ENCODE results near the gene HAUS5. TPM values are rescaled to one million over a fixed set of nuclear protein-coding genes. Genes with fewer than 3 reads are reported as not detected.
A peak's percentile ranks its signal among the peaks of the same experiment; 100 is the strongest.

Gene HAUS5
- total RNA-seq, 1 donor from 2014 or later: 5.3 TPM

DNA sequence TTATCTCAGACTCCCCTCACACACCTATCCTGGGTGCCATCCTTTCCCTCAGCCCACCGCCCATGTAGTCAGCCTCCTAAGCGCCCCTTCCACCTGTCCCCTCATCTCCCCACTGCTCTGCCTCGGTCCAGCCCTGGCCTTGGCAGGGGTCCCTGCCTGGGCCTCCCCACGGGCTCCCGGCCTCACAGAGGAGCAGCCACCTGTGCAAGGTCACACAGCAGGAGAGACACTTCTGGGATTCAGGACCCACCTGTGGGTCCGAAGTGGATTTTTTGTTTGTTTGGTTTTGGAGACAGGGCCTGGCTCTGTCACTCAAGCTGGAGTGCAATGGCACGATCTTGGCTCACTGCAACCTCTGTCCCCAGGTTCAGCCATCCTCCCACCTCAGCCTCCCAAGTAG is 53.1 kb downstream of the HAUS5 start:
- Histone ChIP-seq H3K4me2 (ENCODE audit: low read length) (no peak overlapping the region), H3K79me2 (ENCODE audit: insufficient read depth, low read length) (no peaks in the 10 kb centered on the region), H3K36me3 (ENCODE audit: insufficient read depth, low read length) (no peaks in the 10 kb centered on the region), H3K4me1 (ENCODE audit: insufficient read depth, low read length) (no peaks in the 10 kb centered on the region), H3K27ac (ENCODE audit: low read depth, low read length) (no peak overlapping the region), H3K9ac (ENCODE audit: low read length) (no peak overlapping the region), H3K9me3 (ENCODE audit: insufficient read depth, low read depth, low read length) (no peaks in the 10 kb centered on the region), H3K27me3 (ENCODE audit: insufficient read depth, low read length) (peaks cover 4% of the 10 kb centered on the region), H3K4me3 (ENCODE audit: insufficient read depth, low read depth, low read length) (no peak overlapping the region), H4K20me1 (ENCODE audit: insufficient read depth, low read length) (peaks cover 6% of the 10 kb centered on the region), H2AFZ (ENCODE audit: low read depth, low read length) (no peak overlapping the region)
- FAIRE-seq (no peak), DNase-seq (ENCODE audit: low read depth) (no peak)
- H3K27ac Mint-ChIP-seq (ENCODE audit: unreplicated experiment): no peak overlapping the region
- TF ChIP-seq EZH2 (IDR thresholded peaks at IDR 0.05; ENCODE audit: insufficient read depth, low read length): no peak
- TF ChIP-seq, protein P1, sequence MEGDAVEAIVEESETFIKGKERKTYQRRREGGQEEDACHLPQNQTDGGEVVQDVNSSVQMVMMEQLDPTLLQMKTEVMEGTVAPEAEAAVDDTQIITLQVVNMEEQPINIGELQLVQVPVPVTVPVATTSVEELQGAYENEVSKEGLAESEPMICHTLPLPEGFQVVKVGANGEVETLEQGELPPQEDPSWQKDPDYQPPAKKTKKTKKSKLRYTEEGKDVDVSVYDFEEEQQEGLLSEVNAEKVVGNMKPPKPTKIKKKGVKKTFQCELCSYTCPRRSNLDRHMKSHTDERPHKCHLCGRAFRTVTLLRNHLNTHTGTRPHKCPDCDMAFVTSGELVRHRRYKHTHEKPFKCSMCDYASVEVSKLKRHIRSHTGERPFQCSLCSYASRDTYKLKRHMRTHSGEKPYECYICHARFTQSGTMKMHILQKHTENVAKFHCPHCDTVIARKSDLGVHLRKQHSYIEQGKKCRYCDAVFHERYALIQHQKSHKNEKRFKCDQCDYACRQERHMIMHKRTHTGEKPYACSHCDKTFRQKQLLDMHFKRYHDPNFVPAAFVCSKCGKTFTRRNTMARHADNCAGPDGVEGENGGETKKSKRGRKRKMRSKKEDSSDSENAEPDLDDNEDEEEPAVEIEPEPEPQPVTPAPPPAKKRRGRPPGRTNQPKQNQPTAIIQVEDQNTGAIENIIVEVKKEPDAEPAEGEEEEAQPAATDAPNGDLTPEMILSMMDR (IDR thresholded peaks at IDR 0.05; ENCODE audit: insufficient read depth, low read depth, low read length): no peak
- H3K4me1 Mint-ChIP-seq (ENCODE audit: low read depth, unreplicated experiment): no peaks in the 10 kb centered on the region
- no peaks in the 10 kb centered on the region for H3K36me3 Mint-ChIP-seq (ENCODE audit: low read depth, unreplicated experiment)
- no peak overlapping the region for H3K4me3 Mint-ChIP-seq (ENCODE audit: unreplicated experiment)
- H3K27me3 Mint-ChIP-seq (ENCODE audit: low read depth, unreplicated experiment): peaks cover 31% of the 10 kb centered on the region
- H3K9me3 Mint-ChIP-seq (ENCODE audit: unreplicated experiment): peaks cover 4% of the 10 kb centered on the region

DNA sequence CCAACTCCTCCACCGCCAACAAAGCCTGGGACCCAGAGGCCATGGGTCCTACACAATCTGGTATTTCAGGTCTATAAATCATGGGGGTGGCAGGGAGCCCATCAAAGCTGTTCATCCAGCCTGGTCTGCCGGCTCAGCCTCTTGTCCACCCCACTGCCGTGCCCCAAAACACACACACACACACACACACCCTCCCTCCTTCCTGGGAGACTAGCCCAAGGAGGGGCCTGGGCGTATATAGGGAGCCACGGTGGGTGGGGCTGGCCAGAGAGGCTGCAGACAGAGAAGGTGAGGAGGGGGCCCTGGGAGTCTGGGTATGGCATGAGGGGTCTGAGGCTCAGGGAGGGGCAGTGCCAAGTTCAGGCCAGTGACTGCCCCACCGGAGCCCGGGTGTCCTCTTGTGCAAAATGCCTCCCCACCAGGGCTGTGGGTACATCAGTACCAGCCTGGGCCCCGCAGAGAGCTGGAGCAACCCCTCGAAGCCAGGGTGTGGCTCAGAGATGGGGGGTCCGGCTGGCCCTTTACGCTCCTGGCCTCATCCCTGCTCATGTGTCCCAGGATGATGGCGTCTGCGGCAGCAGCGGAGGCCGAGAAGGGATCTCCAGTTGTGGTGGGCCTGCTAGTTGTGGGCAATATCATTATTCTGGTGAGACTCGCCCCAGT is 53.8 kb downstream of the HAUS5 start, which contains the start of gene UPK1A:
Gene UPK1A, plus strand, starts transcription at position 267 of the 663 bp plus-strand sequence. Its CDS starts 296 bp downstream, at position 563.
- Mint-ChIP-seq H3K27me3 (ENCODE audit: low read depth, unreplicated experiment) (peaks cover 36% of the 10 kb centered on the region), H3K4me3 (ENCODE audit: unreplicated experiment) (no peak within 1 kb of the TSS), H3K27ac (ENCODE audit: unreplicated experiment) (no peak within 1 kb of the TSS), H3K9me3 (ENCODE audit: unreplicated experiment) (peaks cover 4% of the 10 kb centered on the region), H3K4me1 (ENCODE audit: low read depth, unreplicated experiment) (no peaks in the 10 kb centered on the region), H3K36me3 (ENCODE audit: low read depth, unreplicated experiment) (no peaks in the 10 kb centered on the region)
- no peak for FAIRE-seq
- Histone ChIP-seq H3K79me2 (ENCODE audit: insufficient read depth, low read length) (no peaks in the 10 kb centered on the region), H3K4me3 (ENCODE audit: insufficient read depth, low read depth, low read length) (no peak within 1 kb of the TSS), H3K27ac (ENCODE audit: low read depth, low read length) (no peak within 1 kb of the TSS), H3K27me3 (ENCODE audit: insufficient read depth, low read length) (peaks cover 4% of the 10 kb centered on the region), H3K36me3 (ENCODE audit: insufficient read depth, low read length) (no peaks in the 10 kb centered on the region), H3K4me2 (ENCODE audit: low read length) (no peak within 1 kb of the TSS), H2AFZ (ENCODE audit: low read depth, low read length) (no peak within 1 kb of the TSS), H3K9me3 (ENCODE audit: insufficient read depth, low read depth, low read length) (no peaks in the 10 kb centered on the region), H3K4me1 (ENCODE audit: insufficient read depth, low read length) (no peaks in the 10 kb centered on the region), H4K20me1 (ENCODE audit: insufficient read depth, low read length) (peaks cover 6% of the 10 kb centered on the region), H3K9ac (ENCODE audit: low read length) (no peak within 1 kb of the TSS)
- no peak for DNase-seq (ENCODE audit: low read depth)
- TF ChIP-seq, protein P1 (IDR thresholded peaks at IDR 0.05; ENCODE audit: insufficient read depth, low read depth, low read length): no peak
- no peak for TF ChIP-seq EZH2 (IDR thresholded peaks at IDR 0.05; ENCODE audit: insufficient read depth, low read length)

DNA sequence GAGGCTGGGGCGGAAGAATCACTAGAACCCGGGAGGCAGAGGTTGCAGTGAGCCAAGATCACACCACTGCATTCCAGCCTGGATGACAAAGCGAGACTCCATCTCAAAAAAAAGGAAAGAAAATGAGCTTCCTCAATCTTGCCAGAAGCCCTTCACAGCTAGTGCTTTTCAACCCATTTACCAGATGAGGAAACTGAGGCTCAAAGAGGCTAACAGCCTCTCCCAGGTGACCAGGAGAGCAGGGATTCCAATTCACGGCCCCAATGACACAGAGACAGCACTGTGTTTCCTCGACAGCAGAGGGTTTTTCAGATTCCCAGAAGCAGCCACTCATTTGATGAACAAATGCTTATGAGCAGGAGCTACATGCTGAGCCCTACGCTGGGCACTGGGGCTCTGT is 57.0 kb downstream of the HAUS5 start:
- no peaks in the 10 kb centered on the region for H3K36me3 Mint-ChIP-seq (ENCODE audit: low read depth, unreplicated experiment)
- Histone ChIP-seq H3K4me3 (ENCODE audit: insufficient read depth, low read depth, low read length) (no peak overlapping the region), H3K4me1 (ENCODE audit: insufficient read depth, low read length) (no peaks in the 10 kb centered on the region), H3K79me2 (ENCODE audit: insufficient read depth, low read length) (no peaks in the 10 kb centered on the region), H2AFZ (ENCODE audit: low read depth, low read length) (no peak overlapping the region), H3K27me3 (ENCODE audit: insufficient read depth, low read length) (peaks cover 4% of the 10 kb centered on the region), H3K27ac (ENCODE audit: low read depth, low read length) (no peak overlapping the region), H3K36me3 (ENCODE audit: insufficient read depth, low read length) (no peaks in the 10 kb centered on the region), H3K4me2 (ENCODE audit: low read length) (no peak overlapping the region), H3K9ac (ENCODE audit: low read length) (no peak overlapping the region), H4K20me1 (ENCODE audit: insufficient read depth, low read length) (no peaks in the 10 kb centered on the region), H3K9me3 (ENCODE audit: insufficient read depth, low read depth, low read length) (no peaks in the 10 kb centered on the region)
- TF ChIP-seq EZH2 (IDR thresholded peaks at IDR 0.05; ENCODE audit: insufficient read depth, low read length): no peak
- TF ChIP-seq, protein P1 (IDR thresholded peaks at IDR 0.05; ENCODE audit: insufficient read depth, low read depth, low read length): no peak
- H3K4me3 Mint-ChIP-seq (ENCODE audit: unreplicated experiment): no peak overlapping the region
- no peaks in the 10 kb centered on the region for H3K9me3 Mint-ChIP-seq (ENCODE audit: unreplicated experiment)
- no peaks in the 10 kb centered on the region for H3K4me1 Mint-ChIP-seq (ENCODE audit: low read depth, unreplicated experiment)
- FAIRE-seq: no peak
- H3K27ac Mint-ChIP-seq (ENCODE audit: unreplicated experiment): peak overlapping the region; percentile 19
- peaks cover 51% of the 10 kb centered on the region for H3K27me3 Mint-ChIP-seq (ENCODE audit: low read depth, unreplicated experiment)
- DNase-seq (ENCODE audit: low read depth): no peak

All from astrocyte (in vitro differentiated cells and primary cell).